Measurements from ENCODE around the gene ANXA8.
"Not testable (repeated sequence)": the region's sequence is repeated elsewhere in the genome, so short reads cannot be mapped to it uniquely, and the experiment has no call there.

DNA sequence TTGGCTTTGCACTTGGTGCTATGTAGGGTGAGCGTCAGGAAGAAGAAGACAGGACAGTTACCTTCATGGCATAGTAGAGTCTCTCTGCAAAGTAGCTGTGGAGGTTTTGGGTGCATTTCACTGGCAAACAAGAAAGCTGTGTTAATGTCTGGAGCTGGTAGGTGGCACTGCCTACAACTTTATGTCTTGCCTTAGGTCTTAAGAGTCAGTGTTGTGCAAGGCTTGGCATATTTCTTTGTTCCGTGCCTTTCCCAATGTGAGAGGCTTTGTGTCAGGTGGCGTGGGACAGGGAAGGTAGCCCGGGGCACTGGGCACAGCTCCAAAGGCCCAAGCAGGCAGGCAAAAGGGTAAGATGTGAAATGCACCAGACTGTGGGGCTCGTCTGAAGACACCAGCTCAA, 11.8 kb downstream of the ANXA8 start:
- not testable (repeated sequence) for TF ChIP-seq POLR2AphosphoS5, POLR2A (IDR thresholded peaks at IDR 0.05; ENCODE audit: low read depth, low read length)
